ENCODE data around the gene GALNT2.

- TF ChIP-seq CTCF (IDR thresholded peaks at IDR 0.05) (no peak), ZFX (IDR thresholded peaks at IDR 0.05; ENCODE audit: borderline replicate concordance) (no peak)
Measured at GRCh38 chr1:230083746-230084407, 16.8 kb downstream of the GALNT2 start.
